A673 (cell line): ENCODE results near the gene MXRA7.

Experiments used
- EZH2 ChIP-seq: fragments of 200-600 bp; sonication (generic); IDR thresholded peaks from 2 replicates; pipeline ENCODE4 v1.6.1; 2017; ENCODE audit warnings: borderline replicate concordance, low read depth, mild to moderate bottlenecking, mixed read lengths, antibody characterized with exemption, low read length; ENCODE audit not compliant: poor library complexity, severe bottlenecking
- TF ChIP-seq, protein P1 (sequence below): fragments of 300-800, 200-600 bp; sonication (generic); conservative IDR thresholded peaks from 2 replicates; pipeline ENCODE4 v1.5.1; 2017; ENCODE audit warnings: low read depth, mild to moderate bottlenecking, antibody characterized with exemption, low read length, moderate library complexity, mixed read lengths

DNA sequence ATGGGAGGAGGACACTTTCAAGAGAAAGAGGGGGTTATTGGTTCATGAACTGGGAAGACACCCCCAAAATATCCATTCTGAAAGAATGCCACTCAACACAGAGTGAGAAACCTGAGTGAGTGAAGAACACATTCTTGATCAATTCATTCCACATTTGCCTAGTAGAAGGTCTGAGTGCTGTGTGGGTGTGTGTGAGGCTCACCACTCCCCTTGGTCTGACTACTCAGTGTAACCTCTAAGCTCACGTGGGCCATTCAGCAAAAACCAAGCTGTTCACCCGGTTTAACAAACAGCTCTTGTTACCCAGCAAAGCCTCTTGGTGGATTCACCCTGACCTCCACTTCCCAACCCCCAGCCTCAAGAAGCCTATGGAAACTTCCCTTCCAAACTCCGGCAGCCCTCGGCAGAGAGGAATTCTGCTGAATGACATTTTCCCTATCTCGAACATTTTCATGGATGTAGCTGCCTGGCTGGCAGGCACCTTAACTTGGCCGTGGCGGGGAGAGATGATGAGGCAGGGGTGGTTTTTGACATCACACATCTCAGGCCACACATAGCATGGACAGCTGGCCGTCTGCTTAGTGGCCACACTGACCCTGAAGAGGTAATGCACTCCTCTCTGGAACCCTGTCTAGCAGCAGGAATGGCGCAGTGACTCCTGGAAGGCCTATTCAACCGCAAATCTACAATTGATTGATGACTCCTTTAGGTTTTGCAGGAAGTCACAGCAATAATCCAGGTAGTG, 78.8 kb downstream of the MXRA7 start:
- TF ChIP-seq, protein P1, sequence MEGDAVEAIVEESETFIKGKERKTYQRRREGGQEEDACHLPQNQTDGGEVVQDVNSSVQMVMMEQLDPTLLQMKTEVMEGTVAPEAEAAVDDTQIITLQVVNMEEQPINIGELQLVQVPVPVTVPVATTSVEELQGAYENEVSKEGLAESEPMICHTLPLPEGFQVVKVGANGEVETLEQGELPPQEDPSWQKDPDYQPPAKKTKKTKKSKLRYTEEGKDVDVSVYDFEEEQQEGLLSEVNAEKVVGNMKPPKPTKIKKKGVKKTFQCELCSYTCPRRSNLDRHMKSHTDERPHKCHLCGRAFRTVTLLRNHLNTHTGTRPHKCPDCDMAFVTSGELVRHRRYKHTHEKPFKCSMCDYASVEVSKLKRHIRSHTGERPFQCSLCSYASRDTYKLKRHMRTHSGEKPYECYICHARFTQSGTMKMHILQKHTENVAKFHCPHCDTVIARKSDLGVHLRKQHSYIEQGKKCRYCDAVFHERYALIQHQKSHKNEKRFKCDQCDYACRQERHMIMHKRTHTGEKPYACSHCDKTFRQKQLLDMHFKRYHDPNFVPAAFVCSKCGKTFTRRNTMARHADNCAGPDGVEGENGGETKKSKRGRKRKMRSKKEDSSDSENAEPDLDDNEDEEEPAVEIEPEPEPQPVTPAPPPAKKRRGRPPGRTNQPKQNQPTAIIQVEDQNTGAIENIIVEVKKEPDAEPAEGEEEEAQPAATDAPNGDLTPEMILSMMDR, result no peak
- TF ChIP-seq EZH2, result no peak
